GOT3 (cell line): Measurements from ENCODE around the gene ST7.

Source experiments
- DNase-seq: peaks from one replicate; lab custom pipeline; 2025; ENCODE audit warnings: mixed read lengths; lab: John Stamatoyannopoulos, UW

The ST7 gene

DNA sequence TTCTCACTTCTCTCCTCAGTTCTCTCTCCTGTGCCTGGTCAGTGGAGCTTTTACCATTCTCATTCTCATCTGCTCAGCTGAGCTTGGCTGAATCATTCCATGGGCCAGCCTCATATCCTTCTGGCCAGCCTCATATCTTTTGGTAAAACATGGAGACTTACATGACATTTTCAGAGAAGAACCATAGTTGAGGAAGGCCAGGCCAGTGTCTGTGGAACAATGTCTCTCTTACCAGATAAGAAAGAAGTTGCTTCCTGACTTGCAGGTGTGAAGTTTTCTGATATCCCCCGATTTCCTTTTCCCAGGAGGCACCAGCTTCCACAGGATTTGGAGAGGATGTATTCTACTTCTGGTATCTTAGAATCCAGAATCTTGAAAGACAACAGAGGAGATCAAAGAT is 24.7 kb downstream of the ST7 start:
- DNase-seq, result no peak

DNA sequence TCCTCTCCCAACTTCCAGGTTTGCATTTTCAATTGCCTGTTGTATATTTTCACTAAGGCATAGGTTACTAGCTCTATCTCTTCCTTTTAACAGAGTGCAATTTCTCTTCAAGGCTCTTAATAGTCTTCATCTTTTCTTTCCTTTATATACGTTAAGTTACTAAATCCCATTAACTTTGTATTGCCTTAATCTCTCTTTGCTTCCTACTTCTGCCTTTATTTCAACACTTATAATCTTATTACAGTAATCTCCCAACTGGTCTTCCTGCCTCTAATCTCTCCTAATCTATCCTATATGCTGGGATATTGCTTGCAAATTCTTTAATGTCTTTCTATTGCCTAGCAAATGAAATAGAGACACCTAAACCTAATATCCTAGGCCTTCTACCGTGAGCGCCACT is 26.1 kb downstream of the ST7 start:
- DNase-seq, result no peak

GRCh38 chr7:116980354-116980753 is 27.1 kb downstream of the ST7 start:
- no peak for DNase-seq

DNA sequence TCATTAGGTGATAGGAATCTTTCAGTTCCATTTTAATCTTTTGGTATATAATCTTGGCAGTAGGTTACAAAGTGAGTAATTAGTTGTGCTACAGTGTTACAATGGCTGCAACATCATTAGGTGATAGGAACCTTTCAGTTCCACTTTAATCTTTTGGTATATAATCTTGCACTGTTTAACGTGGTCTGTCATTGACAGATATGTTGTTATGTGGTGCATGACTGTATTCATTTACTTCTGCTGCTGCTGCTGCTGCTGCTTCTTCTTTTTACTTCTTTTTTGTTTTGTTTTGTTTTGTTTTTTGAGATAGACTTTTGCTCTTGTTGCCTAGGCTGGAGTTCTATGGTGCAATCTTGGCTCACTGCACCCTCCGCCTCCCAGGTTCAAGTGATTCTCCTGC is 28.6 kb downstream of the ST7 start:
- no peak for DNase-seq

GRCh38 chr7:116984511-116984910 is 31.2 kb downstream of the ST7 start:
- no peak for DNase-seq

DNA sequence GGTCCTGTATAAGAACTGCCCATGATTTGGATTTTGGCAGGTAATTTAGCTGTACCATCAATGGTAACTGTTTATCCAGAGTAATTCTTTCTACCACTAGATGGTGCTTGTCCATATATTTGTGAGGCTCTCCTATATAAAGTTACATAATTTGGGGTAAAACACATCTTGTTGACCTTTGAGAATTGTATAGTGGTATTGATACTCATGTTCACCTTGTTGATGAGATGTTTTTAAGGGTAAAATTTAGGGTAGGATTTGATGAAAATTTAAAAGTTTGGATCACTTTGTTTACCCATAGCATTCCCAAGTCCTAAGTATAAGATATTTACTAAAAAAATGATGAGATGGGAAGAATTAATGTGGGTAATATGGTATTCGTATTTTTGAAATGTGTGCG is 31.6 kb downstream of the ST7 start:
- DNase-seq, result no peak

DNA sequence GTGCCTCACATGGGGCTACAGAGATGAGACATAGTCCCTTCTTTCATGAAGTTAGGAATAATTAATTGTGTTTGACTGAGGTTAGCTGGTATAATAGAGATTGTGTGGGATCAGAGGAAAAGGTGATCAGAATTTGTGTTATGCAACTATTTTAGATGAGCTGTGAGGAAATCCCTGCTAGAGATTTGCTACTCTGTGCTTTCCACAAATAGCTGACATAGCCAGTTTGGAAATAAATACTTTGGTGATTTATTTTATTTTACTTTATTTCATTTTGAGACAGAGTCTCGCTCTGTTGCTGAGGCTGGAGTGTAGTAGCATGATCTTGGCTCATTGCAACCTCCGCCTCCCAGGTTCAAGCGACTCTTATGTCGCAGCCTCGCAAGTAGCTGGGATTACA is 32.3 kb downstream of the ST7 start:
- no peak for DNase-seq

- no peak for DNase-seq
These were observed 33.6 kb downstream of the ST7 start for GRCh38 chr7:116986611-116987565.

GRCh38 chr7:116988363-116988989 is 35.2 kb downstream of the ST7 start:
- no peak for DNase-seq

DNA sequence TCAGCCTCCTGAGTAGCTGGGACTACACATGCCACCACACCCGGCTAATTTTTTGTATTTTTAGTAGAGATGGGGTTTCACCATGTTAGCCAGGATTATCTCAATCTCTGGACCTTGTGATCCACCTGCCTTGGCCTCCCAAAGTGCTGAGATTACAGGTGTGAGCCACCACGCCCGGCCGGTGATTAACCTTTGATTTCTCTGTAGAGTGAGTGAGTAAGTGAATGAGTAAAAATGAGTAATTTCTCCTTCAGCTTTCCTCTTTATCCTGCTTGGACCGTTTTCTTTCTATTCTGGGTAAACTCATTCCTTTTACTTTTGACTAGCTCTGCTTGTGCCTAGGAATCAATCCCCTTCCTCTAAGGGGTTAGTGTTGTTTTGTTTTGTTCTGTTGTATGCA is 36.8 kb downstream of the ST7 start:
- DNase-seq, result no peak

- DNase-seq, result no peak
These were observed 37.9 kb downstream of the ST7 start for GRCh38 chr7:116991233-116991632.

DNA sequence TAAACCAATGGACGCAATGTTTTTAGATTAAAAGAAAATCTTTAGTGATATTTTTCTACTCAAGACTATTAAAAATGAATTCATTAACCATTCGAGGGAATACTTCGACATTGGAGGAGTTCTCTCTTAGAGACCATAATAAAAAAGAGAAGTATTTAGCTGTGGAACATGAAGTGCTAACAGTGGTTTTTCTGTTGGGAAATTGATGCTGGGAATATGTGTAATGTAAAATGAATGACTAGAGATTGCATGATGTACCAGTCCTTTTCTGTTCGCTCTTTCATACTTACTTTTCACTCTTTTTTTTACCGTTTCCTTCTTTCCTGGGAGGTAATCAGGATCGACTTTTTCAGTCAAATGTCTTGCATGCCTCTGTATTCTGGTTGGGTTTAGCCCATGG is 41.3 kb downstream of the ST7 start:
- DNase-seq, result no peak

DNA sequence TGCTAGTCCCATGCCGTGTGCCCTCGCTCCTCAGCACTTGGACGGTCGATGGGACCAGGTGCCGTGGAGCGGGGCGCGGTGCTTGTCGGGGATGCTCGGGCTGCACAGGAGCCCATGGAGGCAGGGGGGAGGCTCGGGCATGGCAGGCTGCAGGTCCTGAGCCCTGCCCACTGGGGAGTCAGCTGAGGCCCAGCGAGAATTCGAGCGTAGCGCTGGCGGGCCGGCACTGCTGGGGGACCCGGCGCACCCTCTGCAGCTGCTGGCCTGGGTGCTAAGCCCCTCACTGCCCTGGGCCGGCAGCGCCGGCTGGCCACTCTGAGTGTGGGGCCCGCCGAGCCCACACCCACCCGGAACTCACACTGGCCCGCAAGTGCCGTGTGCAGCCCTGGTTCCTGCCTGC is 44.7 kb downstream of the ST7 start:
- DNase-seq, result no peak

DNA sequence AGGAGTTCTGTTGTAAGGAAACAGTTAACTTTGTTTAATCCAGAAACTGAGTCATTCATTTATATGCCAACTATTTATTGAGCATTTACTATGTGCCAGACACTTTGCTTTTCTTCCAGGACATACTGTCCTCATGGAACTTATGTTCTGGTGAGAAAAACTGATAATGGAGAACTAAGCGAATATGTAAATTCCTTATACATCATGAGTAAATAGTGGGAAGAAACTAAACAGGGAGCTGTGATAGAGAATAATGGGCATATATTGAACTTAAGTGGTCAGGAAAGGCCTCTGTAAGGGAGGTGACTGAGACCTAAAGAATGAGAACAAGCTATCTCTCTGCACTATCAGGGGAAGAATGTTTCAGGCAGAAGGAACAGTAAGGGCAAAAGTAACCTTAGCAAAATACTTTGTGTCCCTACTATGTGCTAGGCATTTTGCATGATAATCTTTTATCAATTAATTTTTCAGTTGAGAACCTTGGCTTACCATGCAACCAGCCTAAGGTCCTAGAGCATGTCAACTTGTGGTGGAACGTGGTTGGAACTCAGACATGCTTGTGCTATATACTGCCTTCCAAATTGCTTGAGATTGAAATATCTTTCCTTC is 45.4 kb downstream of the ST7 start:
- no peak for DNase-seq

DNA sequence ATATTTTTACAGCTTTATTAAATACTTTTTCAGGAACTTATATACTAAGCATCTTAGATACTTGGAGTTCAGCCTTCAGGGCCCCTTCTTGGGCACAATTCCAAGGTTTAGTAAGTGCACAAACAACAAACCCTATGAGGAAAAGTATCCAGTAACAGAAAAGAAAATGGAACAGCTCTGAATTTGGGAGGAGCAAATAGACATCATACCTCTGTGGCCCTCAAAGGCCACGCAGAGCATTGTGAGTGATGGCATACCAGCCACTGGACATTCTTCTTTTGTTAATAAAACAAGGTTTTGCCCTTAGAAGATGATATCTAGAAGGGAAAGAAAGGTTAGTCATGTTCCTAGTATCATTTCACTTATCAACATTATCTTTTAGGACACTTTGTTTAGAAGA is 46.0 kb downstream of the ST7 start:
- DNase-seq, result no peak

DNA sequence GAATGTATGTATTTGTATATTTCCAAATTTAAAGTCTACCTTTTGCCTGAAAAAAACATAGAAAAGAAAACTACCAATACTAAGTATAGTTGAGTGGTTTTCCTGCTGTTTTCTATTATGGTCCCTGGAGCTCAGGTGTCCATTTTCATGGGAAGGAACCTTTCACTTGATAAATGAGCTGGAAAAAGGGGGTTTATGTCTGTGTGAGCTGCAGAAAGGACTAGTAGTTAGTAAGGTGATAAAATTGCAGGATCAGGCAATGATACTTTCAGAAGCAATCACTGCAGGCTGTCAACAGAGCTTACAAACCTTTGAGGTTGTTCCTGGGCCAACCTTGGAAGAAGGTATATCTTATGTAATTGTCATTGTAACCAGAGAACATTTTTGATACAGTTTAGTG is 48.0 kb downstream of the ST7 start:
- DNase-seq, result no peak

DNA sequence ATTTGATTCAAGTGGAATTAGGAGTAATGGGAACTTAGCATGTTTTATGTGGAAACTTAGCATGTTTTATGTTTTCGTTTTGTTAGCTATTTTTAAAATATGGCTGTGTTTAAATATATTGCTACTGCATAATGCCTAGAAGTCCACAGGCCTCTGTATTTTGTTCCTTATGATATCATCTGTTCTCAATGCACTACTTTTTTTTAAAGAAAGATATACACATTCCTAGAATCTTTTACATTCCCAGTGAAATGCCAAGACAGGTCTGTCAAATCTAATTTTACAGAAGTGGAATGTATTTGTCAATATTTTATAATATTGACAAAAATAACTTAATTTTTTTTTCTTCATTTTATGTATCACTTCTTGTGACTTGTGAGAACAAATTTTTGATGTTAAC is 51.6 kb downstream of the ST7 start:
- no peak for DNase-seq

- no peak for DNase-seq
These were observed 52.1 kb downstream of the ST7 start for GRCh38 chr7:117005449-117005848.

GRCh38 chr7:117006907-117007684 is 53.8 kb downstream of the ST7 start:
- no peak for DNase-seq

- no peak for DNase-seq
These were observed 55.0 kb downstream of the ST7 start for GRCh38 chr7:117008118-117008885.

- no peak for DNase-seq
These were observed 55.7 kb downstream of the ST7 start for GRCh38 chr7:117008886-117009531.
